NCI-H526 (cell line): ENCODE results near the gene PTBP3.
A peak's percentile ranks its signal among the peaks of the same experiment; 100 is the strongest.
"Not testable (repeated sequence)": the region's sequence is repeated elsewhere in the genome, so short reads cannot be mapped to it uniquely, and the experiment has no call there.

ENCODE experiments used
- DNase-seq, 2 experiments: peaks; one replicate each; lab custom pipeline; 2025; lab: John Stamatoyannopoulos, UW

PTBP3 gene

DNA sequence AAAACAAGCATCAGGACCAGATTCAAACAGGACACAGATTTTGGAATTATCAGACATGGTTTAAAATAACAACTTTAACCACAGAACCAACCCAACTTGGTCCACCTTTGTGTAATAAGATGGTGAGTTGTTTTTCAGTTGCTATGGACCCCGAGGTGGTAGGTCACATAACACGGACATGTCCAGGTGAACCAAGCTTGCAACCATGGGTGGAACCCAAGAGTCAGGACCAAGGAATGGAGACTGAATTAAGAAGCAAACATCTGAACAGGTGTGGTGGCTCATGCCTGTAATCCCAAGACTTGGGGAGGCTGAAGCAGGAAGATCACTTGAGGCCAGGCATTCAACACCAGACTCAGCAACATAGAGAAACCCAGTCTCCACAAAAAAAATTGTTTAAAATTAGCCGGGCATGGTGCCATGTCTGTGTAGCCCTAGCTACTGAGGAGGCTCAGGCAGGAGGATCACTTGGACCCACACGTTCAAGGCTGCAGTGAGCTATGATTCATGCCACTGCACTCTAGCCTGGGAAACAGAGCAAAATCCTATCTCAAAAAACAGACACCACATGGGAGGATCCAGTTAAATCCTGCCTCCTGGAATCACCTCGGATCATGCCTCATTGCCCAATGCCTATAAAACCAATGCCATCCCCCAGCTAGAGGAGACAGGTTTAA is 10.6 kb downstream of the PTBP3 start:
- no peak for DNase-seq

DNA sequence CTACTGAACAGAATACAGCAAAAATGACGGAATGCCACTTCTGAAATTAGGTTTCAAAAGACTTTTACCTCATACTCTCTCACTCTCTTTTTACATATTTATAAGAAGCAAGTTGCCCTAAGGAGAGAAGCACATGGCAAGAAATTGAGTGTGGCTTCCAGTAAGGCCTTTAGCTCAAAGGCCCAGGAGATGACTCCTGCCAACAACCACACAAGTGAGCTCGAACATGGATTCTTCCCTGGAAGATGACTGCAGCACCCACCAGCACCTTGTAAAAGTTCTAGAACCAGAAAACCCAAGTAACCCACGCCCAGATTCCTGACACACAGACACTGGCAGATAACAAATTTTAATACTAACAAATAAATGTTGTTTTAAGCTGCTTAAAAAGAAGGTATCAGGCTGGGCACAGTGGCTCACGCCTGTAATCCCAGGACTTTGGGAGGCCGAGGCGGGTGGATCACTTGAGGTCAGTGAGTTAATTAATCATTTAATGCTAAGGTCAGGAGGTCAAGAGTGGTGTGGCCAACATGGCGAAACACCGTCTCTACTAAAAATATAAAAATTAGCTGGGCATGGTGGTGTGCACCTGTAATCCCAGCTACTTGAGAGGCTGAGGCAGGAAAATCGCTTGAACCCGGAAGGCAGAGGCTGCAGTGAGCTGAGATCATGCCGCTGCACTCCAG is 17.0 kb downstream of the PTBP3 start:
- DNase-seq = no peak

DNA sequence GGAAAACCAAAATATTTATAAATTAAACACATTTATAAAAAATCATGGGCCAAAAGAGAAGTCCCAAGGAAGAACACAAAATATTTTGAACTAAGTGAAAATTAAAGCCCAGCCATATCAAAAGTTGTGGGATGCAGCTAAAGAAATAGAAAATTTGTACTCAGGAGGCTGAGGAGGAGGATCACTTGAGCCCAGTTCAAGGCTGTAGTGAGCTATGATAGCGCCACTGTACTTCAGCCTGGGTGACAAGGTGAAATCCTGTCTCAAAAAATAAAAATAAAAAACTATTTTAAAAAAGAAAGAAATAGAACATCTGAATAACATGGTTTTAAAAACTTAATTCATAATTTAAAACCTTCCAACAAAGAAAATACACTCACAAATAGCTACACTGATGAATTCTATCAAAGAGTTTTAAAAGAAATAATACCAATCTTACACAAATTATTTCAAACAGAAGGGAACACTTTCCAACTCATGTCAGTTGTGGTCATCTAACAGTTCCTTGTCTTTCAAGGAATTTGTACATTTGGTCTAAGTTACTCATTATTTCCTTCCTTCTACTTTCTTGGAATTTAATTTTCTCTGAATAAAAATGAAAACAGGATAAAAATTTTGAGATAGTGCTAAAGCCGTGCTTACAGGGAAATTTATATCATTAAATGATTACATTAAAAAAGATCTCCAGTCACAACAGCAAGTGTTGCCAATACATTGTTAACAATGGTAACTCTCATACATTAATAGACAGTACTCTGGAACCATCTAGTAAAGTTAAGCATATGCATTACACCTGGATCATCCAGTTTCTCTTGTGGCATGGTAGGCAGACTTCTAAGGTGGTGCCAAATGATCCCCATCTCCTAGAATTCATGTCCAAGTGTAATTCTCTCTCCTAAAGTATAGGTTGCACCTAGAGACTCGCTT is 17.8 kb downstream of the PTBP3 start:
- DNase-seq = no peak

DNA sequence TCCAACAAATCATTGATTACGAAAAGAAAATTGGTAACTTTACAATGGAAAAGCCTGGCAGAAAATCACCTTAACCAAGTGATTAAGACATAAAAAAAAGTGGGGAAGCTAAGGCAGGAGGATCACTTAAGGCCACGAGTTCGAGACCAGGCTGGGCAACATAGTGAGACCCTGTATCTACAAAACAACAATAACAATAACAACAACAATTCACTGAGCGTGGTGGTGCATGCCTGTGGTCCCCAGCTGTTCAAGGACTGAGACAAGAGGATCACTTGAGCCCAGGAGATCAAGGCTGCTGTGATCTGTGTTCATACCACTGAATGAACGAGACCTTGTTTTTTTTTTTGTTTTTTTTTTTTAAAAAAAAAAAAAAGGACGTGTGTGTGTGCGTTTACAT is 21.3 kb downstream of the PTBP3 start:
- no peak for DNase-seq

DNA sequence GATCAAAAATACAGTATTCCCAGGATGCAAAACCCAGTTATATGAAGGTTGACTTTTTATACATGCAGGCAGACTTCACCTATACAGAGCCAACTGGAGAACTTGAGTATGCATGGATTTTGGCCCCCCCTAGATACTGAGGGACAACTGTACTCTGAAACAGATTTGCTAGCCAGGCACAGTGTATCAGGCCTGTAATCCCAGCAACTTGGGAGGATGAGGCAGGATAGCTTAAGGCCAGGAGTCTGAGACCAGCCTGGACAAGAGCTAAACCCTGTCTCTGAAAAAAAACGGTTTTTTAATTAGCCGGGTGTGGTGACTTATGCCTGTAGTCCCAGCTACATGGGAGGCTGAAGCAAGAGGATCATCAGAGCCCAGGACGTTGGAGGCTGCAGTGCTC is 21.9 kb downstream of the PTBP3 start:
- DNase-seq = no peak

DNA sequence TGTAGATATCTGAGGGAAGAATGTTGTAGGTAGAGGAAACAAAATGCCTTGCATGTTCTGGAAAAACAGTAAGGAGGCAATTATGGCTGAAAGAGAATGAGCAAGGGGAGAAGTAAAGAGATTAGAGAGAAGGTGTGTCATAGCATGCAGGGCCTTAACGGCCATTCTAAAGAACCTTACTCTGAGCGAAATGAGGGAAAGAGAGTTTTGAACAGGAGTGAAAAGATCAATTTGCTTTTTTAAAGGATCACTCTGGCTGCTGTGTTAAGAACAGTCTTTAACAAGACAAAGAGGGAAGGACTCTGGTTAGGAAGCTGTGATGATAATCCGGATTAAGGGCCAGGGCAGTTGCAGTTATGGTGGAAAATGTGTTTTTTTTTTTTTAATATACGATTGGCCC is 22.6 kb downstream of the PTBP3 start:
- DNase-seq = no peak

DNA sequence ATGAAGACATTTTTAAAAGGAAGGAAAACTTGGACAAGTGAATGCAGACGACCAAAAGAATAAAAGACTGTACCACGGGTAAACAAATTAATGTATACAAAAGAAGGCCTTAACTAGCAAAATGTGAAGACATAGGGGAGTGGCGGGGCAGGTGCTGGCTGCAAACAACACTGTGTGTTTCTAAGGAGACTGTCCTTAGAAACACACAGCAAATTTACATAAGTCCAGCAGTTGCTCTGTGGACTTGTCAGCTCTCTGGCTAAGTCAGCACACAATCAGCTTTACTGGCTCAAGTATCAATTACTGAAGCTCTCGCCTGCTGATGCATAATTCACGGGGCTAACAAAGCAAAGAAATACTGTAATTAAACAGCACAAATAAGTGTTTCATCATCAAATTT is 24.8 kb downstream of the PTBP3 start:
- peak; percentile 80 to 82 for DNase-seq

DNA sequence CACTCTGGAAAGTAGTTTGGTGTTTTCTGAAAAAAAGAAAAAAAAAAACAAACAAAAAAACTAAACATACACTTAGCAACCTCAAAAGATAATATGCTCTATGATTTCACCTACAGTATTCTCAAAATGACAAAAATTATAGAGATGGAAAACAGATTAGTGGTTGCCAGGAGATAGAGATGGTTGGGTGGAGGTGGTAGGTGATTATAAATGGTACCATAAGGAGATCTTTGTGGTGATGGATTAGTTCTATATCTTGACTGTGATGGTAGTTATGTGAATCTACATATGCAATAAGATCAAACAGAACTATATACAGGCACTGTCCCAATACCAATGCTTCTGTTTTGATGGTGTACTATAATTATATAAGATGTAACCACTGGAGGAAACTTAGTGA is 32.0 kb downstream of the PTBP3 start:
- DNase-seq = no peak

DNA sequence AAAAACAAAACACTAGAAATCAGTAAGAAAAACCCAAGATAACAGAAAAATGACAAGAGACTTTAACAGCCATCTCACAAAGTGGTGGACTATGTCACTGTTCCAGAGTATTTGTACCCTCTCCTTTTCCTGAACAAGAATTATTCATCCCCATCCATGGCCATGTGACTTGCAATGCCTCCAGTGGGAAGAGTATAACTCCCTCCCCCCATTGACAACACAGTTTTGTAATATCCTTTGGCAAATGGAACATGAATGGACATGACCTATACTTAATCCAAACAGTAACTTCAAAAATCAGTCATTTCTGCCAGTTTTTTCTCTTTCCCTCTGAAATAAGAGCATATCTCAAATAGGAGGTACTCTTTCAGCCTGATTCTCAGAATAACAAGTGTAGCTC is 33.9 kb downstream of the PTBP3 start:
- DNase-seq = no peak

DNA sequence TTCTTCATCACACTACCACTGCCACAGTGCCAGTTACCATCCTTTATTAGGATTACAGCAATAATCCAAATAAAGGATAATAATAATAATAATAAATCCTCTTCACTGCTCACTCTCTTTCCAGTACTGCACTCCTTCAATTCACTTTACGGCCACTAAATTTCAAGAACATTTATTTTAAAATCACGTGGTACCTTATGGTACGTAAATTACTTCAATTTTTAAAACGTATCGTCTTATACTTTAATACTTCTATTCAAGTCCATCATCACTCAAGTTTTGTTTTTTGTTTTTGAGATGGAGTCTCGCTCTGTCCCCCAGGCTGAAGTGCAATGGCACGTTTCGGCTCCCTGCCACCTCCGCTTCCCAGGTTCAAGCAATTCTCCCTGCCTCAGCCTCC is 36.5 kb downstream of the PTBP3 start:
- no peak for DNase-seq

DNA sequence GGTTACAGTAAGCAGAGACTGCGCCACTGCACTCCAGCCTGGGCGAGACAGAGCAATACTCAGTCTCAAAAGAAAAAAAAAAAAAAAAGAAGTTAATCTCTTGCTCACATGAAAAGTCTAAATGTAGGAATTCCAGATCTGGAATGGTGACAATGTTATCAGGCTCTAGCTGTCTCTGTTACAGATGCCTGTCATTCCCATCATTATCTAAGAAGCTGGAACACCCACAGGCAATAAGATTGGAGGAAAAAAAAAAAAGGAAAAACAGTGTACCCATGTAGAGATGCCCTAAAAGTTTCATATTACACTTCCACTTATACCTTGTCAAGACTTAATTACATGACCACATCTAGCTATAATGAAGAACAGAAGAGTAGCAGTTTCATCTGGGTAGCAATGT is 38.2 kb downstream of the PTBP3 start:
- DNase-seq = no peak

DNA sequence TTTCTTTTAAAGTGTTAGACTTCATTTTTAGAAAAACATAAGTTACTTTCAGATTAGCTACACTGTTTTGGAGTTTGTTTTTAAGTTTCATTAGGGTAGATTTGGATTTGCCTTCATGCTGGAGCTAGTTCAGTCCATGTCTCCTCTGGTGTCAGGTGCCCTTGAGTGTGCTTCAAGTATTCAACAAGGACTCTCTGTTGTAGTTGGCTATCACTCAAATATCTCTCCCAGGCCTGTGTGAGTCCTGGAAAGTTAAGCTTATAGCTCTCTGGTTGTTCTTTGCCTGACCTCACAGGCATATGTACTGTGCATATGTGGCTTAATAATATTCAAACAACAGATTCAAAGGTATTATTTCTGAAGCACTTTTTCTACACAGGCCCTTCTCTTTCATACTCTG is 45.4 kb downstream of the PTBP3 start:
- no peak for DNase-seq

DNA sequence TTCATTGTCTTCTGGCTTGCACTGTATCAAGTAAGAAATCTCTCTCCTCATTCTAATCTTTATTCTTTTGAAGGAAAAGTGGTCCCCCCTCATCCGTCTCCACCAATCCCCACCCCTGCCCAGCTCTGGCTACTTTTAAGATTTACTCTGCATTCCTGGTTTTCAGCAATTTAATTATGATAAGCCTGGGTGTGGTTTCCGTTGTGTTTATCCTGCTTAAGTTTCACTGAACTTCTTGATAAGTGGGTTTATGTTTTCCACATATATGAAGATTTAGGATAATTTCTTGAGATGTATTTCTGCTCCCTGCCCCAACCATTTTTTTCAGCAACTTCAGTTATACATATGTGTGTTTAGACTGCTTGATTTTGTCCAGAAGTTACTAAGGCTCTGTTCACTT is 46.5 kb downstream of the PTBP3 start:
- no peak for DNase-seq

DNA sequence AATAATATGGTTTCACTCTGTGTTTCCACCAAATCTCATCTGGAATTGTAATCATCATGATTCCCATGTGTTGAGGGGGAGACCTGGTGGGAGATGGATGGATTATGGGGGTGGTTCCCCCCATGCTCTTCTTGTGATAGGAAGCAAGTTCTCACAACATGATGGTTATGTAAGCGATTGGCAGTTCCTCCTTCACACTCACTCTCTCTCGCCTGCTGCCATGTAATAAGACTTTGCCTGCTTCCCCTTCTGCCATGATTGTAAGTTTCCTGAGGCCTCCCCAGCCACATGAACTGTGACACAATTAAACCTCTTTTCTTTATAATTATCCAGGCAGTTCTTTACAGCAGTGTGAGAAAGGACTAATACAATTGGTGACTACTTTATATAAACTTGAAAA is 48.4 kb downstream of the PTBP3 start:
- no peak for DNase-seq

DNA sequence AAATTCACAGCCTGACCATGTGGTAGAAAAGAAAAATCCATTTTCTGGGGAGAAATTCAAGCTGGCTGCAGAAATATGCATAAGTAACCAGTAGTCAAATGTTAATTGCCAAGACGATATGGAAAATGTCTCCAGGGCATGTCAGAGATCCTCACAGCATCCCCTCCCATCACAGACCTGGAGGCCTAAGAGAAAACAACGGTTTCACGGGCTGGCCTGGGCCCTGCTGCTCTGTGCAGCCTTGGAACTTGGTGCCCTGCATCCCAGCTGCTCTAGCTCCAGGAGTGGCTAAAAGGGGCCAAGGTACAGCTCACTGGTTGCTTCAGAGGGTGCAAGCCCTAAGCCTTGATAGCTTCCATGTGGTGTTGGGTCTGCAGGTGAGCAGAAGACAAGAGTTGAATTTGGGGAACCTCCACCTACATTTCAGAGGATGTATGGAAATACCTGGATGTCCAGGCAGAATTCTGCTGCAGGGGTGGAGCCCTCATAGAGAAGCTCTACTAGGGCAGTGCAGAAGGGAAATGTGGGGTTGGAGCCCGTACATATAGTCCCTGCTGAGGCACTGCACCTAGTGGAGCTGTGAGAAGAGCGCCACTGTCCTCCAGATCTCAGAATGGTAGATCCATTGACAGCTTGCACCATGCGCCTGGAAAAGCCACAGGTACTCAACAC is 49.7 kb downstream of the PTBP3 start:
- DNase-seq = no peak

DNA sequence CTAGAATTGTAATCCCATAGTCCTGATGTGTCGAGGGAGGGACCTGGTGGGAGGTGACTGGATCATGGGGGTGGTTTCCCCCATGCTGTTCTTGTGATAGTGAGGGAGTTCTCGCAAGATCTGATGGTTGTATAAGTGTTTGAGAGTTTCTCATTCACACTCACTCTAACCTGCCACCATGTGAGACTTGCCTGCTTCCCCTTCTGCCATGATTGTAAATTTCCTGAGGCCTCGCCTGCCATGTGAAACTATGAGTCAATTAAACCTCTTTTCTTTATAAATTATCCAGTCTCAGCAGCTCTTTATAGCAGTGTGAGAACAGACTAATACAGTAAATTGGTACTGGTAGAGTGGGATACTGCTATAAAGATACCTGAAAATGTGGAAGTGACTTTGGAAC is 50.6 kb downstream of the PTBP3 start:
- DNase-seq = not testable (repeated sequence)

DNA sequence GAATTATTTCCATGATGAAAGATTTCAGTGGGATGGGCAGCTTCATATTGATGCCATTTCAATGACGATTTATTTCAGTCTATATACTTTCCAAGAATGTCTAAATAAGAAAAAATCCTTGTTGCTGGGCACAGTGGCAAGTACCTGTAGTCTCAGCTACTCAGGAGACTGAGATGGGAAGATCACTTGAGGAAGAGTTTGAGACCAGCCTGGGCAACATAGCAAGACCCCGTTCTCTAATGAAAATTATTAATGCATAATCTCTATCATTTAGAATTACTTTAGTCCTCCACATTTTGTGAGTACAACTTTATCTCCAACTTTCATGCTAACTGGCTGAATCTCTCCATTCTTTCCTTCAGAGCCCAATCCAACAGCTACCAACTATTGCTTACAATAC is 52.5 kb downstream of the PTBP3 start:
- DNase-seq = no peak

DNA sequence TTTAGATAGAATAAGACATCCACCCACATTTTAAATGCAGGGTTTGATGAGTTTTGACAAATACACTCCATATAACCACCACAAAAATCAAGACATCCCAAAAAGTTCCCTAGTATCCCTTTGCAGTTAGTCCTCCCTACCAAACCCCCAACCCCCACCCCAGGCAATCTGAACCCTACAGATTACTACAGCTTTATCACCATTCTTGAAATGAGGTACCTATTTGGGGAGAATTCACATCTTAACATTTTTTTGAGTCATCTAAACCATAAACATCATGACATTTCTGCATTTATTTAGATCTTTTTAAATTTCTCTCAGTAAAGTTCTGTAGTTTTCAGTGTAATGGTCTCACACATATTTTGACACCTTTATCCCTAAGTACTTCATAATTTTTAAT is 53.9 kb downstream of the PTBP3 start:
- DNase-seq = no peak

DNA sequence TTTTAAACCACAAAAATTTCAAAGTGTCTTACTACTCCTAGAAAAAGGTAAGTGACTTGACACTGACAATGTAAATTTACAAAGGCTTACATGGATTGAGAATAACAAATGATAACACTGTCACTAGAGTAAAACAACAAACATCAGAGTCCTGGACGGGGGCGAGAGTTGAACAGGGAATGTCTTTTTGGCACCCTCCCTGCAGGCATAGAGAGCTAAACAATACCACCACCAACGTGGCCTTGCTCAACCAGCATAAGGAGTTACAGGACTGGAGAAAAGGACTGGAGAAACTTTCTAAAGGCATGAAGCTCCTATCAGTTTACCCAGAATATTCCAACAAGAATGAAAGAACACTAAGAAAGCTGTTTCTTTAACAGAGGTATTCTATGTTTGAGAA is 55.3 kb downstream of the PTBP3 start:
- no peak for DNase-seq

DNA sequence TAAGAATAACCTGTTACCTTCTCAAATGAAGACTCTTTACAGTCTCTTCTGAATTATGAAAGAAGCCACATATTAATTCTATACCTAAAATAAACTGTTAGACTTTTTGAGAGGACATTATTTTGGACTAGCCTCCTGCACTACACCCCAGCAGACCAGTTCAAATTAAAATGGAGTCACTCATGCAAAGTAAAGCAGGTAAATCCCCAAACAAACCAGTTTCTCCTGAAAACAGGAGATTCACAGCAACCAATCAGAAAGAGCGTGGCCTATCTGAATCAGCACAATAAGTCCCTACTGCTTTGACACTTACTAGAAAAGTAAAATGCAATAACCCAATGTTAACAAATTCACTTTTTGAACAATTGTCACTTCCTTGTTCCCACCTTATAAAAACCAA is 58.8 kb downstream of the PTBP3 start:
- no peak for DNase-seq

DNA sequence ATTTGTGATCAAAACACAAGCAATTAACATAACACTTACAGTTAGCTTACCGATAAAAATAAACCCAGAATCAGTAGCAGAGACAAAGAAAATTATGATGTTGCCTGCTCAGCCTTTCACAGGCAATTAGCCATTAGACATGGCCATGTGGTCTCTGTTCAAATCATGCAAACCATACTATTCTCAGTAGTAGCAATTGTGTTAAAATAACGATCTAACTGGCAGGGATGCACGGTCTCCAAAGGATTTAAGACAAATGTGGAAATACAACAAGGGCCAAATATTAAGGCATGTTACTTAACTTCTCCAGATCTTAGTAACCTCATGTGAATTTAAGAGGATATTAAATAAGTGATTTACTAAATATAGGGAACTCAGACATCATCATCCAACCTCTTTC is 59.5 kb downstream of the PTBP3 start:
- DNase-seq = no peak

DNA sequence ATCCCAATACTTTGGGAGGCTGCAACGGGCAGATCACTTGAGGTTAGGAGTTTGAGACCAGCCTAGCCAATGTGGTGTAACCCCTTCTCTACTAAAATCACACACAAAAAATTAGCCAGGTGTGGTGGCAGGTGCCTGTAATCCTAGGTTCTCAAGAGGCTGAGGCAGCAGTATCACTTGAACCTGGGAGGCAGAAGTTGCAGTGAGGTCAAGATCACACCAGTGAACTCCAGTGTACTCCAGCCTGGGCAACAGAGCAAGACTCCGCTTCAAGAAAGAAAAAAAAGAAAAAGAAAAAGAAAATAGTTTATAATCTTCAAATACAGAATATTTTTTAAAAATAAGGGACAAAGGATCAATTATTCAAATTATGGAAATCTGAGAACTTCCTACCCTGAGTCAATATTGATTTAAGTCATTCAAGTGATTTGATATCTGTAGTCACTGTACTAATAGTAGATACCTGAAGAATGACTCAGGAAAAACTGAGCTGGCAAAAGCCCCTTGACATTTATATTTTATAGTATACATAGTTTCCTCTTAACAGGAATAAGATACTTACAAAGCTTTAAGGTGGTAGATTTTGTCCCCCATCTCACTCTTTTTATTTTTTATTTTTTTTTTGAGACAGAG is 61.8 kb downstream of the PTBP3 start:
- no peak for DNase-seq
